Measurements from ENCODE around the gene TIGD2. TPM values are rescaled to one million over a fixed set of nuclear protein-coding genes. Genes with fewer than 3 reads are reported as not detected.

TIGD2 gene
- total RNA-seq, 4 donors from 2014 or later: 1.1 to 7.5 (median 6.6) TPM

GRCh38 chr4:89078300-89078699, 33.0 kb upstream of the TIGD2 start:
- intact Hi-C loops (cut with DNase I; ENCODE audit: low total_unique reads): no loop called here
- H3K36me3 ChIP-seq: no peaks in the 10 kb centered on the region
- H3K4me3 ChIP-seq: no peak overlapping the region
- H3K9me3 ChIP-seq: peaks cover 0 to 3% of the 10 kb centered on the region in 2 donors
- H3K27me3 ChIP-seq: no peaks in the 10 kb centered on the region
- TF ChIP-seq CTCF (IDR thresholded peaks at IDR 0.05): no peak
- TF ChIP-seq POLR2A (IDR thresholded peaks at IDR 0.05): no peak
- TF ChIP-seq EP300 (IDR thresholded peaks at IDR 0.05; ENCODE audit: low read depth): no peak
- no peak for TF ChIP-seq POLR2AphosphoS5 (IDR thresholded peaks at IDR 0.05)
- in situ Hi-C loops (cut with MboI; ENCODE audit: low pct_ligation_motif_present in 1 of 4, low pct_unique_long_range_greater_than_20kb in 1 of 4, low sequenced_read_pairs in 3 of 4): no loop called here
- H3K4me1 ChIP-seq: no peaks in the 10 kb centered on the region
- WGBS, 2 donors (ENCODE audit: low coverage in 1 of 2): 89 to 90% methylated on average over 1 of the region's 1 CpG
- no peak overlapping the region for H3K27ac ChIP-seq
- DNase-seq: no peak

- DNase-seq: no peak
- in situ Hi-C loops (cut with MboI; ENCODE audit: low pct_ligation_motif_present in 1 of 4, low pct_unique_long_range_greater_than_20kb in 1 of 4, low sequenced_read_pairs in 3 of 4) (no loop called here), intact Hi-C loops (cut with DNase I; ENCODE audit: low total_unique reads) (no loop called here)
- Histone ChIP-seq H3K4me3 (no peak overlapping the region), H3K27me3 (no peaks in the 10 kb centered on the region), H3K27ac (no peak overlapping the region), H3K9me3 (no peaks in the 10 kb centered on the region), H3K4me1 (no peaks in the 10 kb centered on the region), H3K36me3 (no peaks in the 10 kb centered on the region)
- 88 to 93% methylated on average over 2 of the region's 2 CpGs for WGBS, 2 donors (ENCODE audit: low coverage in 1 of 2)
- no peak for TF ChIP-seq POLR2A (IDR thresholded peaks at IDR 0.05)
- TF ChIP-seq CTCF (IDR thresholded peaks at IDR 0.05): no peak
- no peak for TF ChIP-seq POLR2AphosphoS5 (IDR thresholded peaks at IDR 0.05)
- TF ChIP-seq EP300 (IDR thresholded peaks at IDR 0.05; ENCODE audit: low read depth): no peak
Observed at GRCh38 chr4:89099034-89099433, 12.3 kb upstream of the TIGD2 start.

- no peaks in the 10 kb centered on the region for H3K4me1 ChIP-seq
- WGBS, 2 donors (ENCODE audit: low coverage in 1 of 2): 86 to 94% methylated on average over 1 of the region's 1 CpG
- in situ Hi-C loops (cut with MboI; ENCODE audit: low pct_ligation_motif_present in 1 of 4, low pct_unique_long_range_greater_than_20kb in 1 of 4, low sequenced_read_pairs in 3 of 4) (no loop called here), intact Hi-C loops (cut with DNase I; ENCODE audit: low total_unique reads) (no loop called here)
- H3K27me3 ChIP-seq: no peaks in the 10 kb centered on the region
- no peak for DNase-seq
- TF ChIP-seq CTCF (IDR thresholded peaks at IDR 0.05) (no peak), EP300 (IDR thresholded peaks at IDR 0.05; ENCODE audit: low read depth) (no peak), POLR2AphosphoS5 (IDR thresholded peaks at IDR 0.05) (no peak), POLR2A (IDR thresholded peaks at IDR 0.05) (no peak)
- H3K9me3 ChIP-seq: no peaks in the 10 kb centered on the region
- H3K4me3 ChIP-seq: no peak overlapping the region
- H3K36me3 ChIP-seq: no peaks in the 10 kb centered on the region
- H3K27ac ChIP-seq: no peak overlapping the region
Observed at GRCh38 chr4:89099471-89099870, 11.9 kb upstream of the TIGD2 start.

DNA sequence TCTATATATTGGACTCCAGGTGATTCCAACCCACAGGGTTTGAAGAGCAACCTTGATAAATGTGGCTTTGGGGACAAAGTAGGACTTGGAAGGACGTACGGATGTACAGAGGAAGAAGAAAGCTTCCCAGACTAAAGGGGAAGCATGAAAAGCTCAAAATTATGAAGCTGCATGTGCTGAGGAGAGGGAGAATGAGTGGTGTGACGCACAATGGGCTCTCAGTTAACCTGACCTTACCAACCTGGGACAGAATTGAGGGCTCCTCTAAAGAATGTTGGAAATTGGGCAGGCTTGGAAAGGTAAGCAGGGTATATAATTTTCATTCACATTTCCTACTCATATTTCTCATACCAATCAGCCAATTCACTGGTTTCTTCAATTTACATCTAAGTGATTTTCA, 10.5 kb upstream of the TIGD2 start:
- no peak for DNase-seq
- WGBS, 2 donors (ENCODE audit: low coverage in 1 of 2): 77 to 90% methylated on average over 3 of the region's 3 CpGs
- H3K4me1 ChIP-seq: no peaks in the 10 kb centered on the region
- H3K27ac ChIP-seq: no peak overlapping the region
- H3K27me3 ChIP-seq: no peaks in the 10 kb centered on the region
- H3K36me3 ChIP-seq: no peaks in the 10 kb centered on the region
- in situ Hi-C loops (cut with MboI; ENCODE audit: low pct_ligation_motif_present in 1 of 4, low pct_unique_long_range_greater_than_20kb in 1 of 4, low sequenced_read_pairs in 3 of 4): no loop called here
- no peak overlapping the region for H3K4me3 ChIP-seq
- intact Hi-C loops (cut with DNase I; ENCODE audit: low total_unique reads): no loop called here
- TF ChIP-seq CTCF (IDR thresholded peaks at IDR 0.05): no peak
- no peak for TF ChIP-seq POLR2AphosphoS5 (IDR thresholded peaks at IDR 0.05)
- no peak for TF ChIP-seq POLR2A (IDR thresholded peaks at IDR 0.05)
- no peak for TF ChIP-seq EP300 (IDR thresholded peaks at IDR 0.05; ENCODE audit: low read depth)
- H3K9me3 ChIP-seq: no peaks in the 10 kb centered on the region

Data from transverse colon (tissue), 4 donors.